H1 (cell line): ENCODE results near the gene MIDN. TPM values are rescaled to one million over a fixed set of nuclear protein-coding genes. Genes with fewer than 3 reads are reported as not detected.

Experiments used
- JUND ChIP-seq: IDR thresholded peaks from 2 replicates; pipeline ENCODE4 v1.6.1; 2011; ENCODE audit warnings: mild to moderate bottlenecking, improper control_type of control experiment, low read length
- KDM1A ChIP-seq: fragments of 200-600, 300-600 bp; sonication (generic); IDR thresholded peaks from 2 replicates; pipeline ENCODE4 v1.7.1; 2016; ENCODE audit warnings: mild to moderate bottlenecking, low read length, borderline replicate concordance
- KDM4A ChIP-seq: IDR thresholded peaks from one replicate; pipeline ENCODE4 v1.7.1; 2012; ENCODE audit warnings: low read depth, mild to moderate bottlenecking, moderate library complexity, low read length, inconsistent platforms; ENCODE audit not compliant: severe bottlenecking
- NRF1 ChIP-seq: IDR thresholded peaks from 2 replicates; pipeline ENCODE4 v1.6.1; 2011; ENCODE audit warnings: mild to moderate bottlenecking, low read depth, low read length, improper control_type of control experiment
- polyA plus RNA-seq, 7 experiments: library from polyadenylated mRNA; depleted of rRNA in 3 of 7; stranded (reverse) in 5 of 7; unstranded in 2 of 7; fragments of >200 nt in 5 of 7; fragments of 200-250 nt in 2 of 7; gene quantifications; 1 replicate in 5 of 7; 2 replicates in 1 of 7; 4 replicates in 1 of 7; pipeline versions ENCODE4 v1.2.1 to v1.2.3, GENCODE V29; 2011 to 2013; ENCODE audit warnings: missing spikeins in 2 of 7, mixed read lengths in 2 of 7
- total RNA-seq: library from RNA; stranded (reverse); fragmentation: NEBNext Ultra II Directional; extraction: Animal tissue kit (Norgen Biotek cat#: 25700); gene quantifications from 2 replicates; pipeline ENCODE4 v1.2.1, GENCODE V29; 2021

MIDN gene
- total and polyA plus RNA-seq, 2 of the 8 experiments (the other 6 are each of a cell fraction or from before 2014, with no cell fraction given) = 39.8 to 159 TPM

DNA sequence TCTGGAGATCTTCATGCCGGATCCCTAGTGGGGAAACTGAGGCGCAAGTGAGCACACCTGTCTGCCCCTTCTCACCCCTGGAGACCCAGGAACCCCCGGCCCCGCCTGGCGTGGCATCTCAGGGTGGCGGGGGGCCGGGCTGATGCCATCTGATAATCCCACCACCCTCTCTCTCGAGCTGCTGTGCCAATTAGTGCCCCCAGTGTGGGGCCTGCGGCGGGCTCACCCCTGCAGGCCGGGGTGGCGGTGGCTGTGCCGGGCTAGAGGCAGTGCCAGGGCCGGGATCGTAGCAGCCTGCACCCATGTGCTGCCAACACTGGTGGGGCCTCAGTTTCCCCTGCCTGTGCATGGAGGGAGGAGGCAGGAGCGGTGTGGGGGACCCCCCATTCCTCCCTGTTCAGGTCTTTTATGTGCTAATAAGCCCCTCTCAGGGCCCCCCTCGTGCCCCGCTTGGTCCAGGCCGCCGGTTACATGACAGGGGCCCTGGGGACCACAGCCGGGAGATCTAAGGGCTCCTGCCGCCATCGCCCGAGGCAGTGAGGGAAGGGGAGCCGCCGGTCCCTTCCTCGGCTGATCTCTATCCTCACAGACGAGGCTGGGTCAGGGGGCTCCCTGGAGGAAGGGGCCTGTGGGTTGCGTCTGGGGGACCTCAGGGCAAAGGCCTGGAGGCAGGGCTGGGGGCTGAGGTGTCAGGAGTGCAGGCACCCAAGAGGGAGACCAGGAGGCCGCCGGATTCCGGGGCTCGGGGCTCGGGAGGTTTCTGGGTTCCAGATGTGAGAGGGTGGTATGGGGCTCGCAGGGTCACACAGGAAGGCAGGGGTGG lies 45.6 kb downstream of the MIDN start (continued):
- TF ChIP-seq KDM4A (no peak), JUND (no peak), KDM1A (no peak), NRF1 (no peak)
- TF ChIP-seq, all 59 proteins: peak for 0
